ENCODE measurements around the gene COL5A3. TPM values are rescaled to one million over a fixed set of nuclear protein-coding genes. Genes with fewer than 3 reads are reported as not detected.

The COL5A3 gene
- total RNA-seq, 1 experiment from 2014 or later = 0.39 TPM

DNA sequence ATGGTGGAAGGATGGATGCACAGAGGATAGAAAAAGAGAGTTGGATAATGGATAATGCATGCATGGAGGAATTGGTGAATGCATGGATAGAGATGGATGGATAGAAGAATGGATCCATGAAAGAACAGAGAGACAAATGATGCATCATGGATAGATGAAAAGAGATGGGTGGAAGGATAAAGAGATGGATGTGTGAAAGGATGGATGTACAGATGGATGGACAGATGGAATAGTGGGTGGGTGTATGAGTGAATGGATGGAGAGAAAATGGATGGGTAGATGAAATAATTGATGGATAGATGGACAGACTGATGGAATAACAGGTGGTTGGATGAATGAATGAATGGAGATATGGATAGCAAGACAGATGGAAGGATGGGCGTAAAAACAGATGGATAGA lies 99.7 kb downstream of the COL5A3 start:
- no peak overlapping the region for H3K27ac ChIP-seq
- H3K4me1 ChIP-seq (replicated peaks) = peaks cover 10% of the 10 kb centered on the region

More for the DNA sequence above, 99.7 kb downstream of the COL5A3 start:
- Histone ChIP-seq H3K4me3 (no peak overlapping the region), H3K9me3 (replicated peaks) (no peaks in the 10 kb centered on the region), H3K36me3 (no peaks in the 10 kb centered on the region), H3K27me3 (replicated peaks) (peaks cover 20% of the 10 kb centered on the region)
- no peak for DNase-seq (ENCODE audit: low read depth in 1 of 2, low spot score in 2 of 2)

Other genes with a start within 250 kb of the COL5A3 start
- gene ZNF846, start 241.8 kb downstream of the COL5A3 start, total RNA-seq (2014; rRNA removed; shearing (Covaris generic)) = 3.5 and 6.3 TPM in 2 replicates
- gene FBXL12, start 191.4 kb downstream of the COL5A3 start, total RNA-seq (2014; rRNA removed; shearing (Covaris generic)) = 16.9 and 34.1 TPM in 2 replicates
- 472 and 541 TPM in 2 replicates for gene UBL5, start 182.6 kb downstream of the COL5A3 start, total RNA-seq (2014; rRNA removed; shearing (Covaris generic))
- 171 and 230 TPM in 2 replicates for gene PIN1, start 175.2 kb downstream of the COL5A3 start, total RNA-seq (2014; rRNA removed; shearing (Covaris generic))
- 0.11 TPM in 1 of 2 replicates, not detected in the other for gene OLFM2, start 74.0 kb downstream of the COL5A3 start, total RNA-seq (2014; rRNA removed; shearing (Covaris generic))
- not detected in 2 replicates for gene RDH8, start 3.0 kb upstream of the COL5A3 start, total RNA-seq (2014; rRNA removed; shearing (Covaris generic))
- 14.5 and 17.4 TPM in 2 replicates for gene SHFL, start 75.8 kb upstream of the COL5A3 start, total RNA-seq (2014; rRNA removed; shearing (Covaris generic))
- 0.11 TPM in 1 of 2 replicates, not detected in the other for gene ANGPTL6, start 92.2 kb upstream of the COL5A3 start, total RNA-seq (2014; rRNA removed; shearing (Covaris generic))
- gene PPAN, start 95.9 kb upstream of the COL5A3 start, total RNA-seq (2014; rRNA removed; shearing (Covaris generic)) = 28.0 and 31.4 TPM in 2 replicates
- gene P2RY11, start 101.2 kb upstream of the COL5A3 start, total RNA-seq (2014; rRNA removed; shearing (Covaris generic)) = 1.9 and 2.2 TPM in 2 replicates
- gene EIF3G, start 109.4 kb upstream of the COL5A3 start, total RNA-seq (2014; rRNA removed; shearing (Covaris generic)) = 295 and 346 TPM in 2 replicates
- 120 and 170 TPM in 2 replicates for gene DNMT1, start 184.4 kb upstream of the COL5A3 start, total RNA-seq (2014; rRNA removed; shearing (Covaris generic))
- gene S1PR2, start 220.8 kb upstream of the COL5A3 start, total RNA-seq (2014; rRNA removed; shearing (Covaris generic)) = 4.9 and 7.0 TPM in 2 replicates
- gene MRPL4, start 241.7 kb upstream of the COL5A3 start, total RNA-seq (2014; rRNA removed; shearing (Covaris generic)) = 86.3 and 87.4 TPM in 2 replicates

Measured in SJSA1 (cell line).